Measurements from ENCODE around the gene TPX2. TPM values are rescaled to one million over a fixed set of nuclear protein-coding genes. Genes with fewer than 3 reads are reported as not detected.

The TPX2 gene
- total and polyA plus RNA-seq, 7 donors, result 0.63 to 8.5 (median 2.2) TPM

DNA sequence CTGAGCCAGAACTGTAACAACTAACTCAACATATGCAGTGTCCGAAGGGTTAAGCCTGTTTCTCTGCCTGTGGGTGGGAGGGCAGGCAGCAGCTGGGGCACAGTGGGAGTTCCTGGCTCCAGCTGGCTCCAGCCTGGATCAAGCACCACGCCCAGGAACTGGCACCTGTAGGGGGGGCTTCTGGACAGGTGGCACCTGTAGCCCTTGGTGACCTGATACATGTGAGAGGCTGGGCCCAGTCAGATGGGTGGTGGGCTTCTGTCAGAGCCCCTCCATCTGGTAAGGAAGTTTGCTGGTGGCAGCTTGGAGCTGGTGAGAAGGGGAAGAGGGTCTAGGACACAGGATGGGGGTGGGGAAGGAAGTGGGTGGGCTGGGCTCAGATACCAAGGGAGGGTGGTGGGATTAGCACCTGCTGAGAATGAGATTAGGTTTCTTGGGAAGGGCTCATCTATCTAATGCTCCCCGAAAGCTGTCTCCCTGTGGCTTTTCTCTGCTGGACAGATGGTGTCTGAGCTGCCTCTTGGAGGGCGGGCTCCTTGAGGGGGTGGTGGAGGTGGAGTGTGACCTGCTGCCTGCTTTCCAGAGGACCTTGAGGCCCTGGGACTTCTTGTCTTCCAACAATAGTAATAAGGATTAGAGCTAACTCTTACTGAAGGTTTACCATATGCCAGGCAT lies 45.0 kb upstream of the TPX2 start:
- WGBS, 3 donors, result 45 to 54% (median 51%) methylated on average over 4 of the region's 4 CpGs
- TF ChIP-seq, protein P1, sequence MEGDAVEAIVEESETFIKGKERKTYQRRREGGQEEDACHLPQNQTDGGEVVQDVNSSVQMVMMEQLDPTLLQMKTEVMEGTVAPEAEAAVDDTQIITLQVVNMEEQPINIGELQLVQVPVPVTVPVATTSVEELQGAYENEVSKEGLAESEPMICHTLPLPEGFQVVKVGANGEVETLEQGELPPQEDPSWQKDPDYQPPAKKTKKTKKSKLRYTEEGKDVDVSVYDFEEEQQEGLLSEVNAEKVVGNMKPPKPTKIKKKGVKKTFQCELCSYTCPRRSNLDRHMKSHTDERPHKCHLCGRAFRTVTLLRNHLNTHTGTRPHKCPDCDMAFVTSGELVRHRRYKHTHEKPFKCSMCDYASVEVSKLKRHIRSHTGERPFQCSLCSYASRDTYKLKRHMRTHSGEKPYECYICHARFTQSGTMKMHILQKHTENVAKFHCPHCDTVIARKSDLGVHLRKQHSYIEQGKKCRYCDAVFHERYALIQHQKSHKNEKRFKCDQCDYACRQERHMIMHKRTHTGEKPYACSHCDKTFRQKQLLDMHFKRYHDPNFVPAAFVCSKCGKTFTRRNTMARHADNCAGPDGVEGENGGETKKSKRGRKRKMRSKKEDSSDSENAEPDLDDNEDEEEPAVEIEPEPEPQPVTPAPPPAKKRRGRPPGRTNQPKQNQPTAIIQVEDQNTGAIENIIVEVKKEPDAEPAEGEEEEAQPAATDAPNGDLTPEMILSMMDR (IDR thresholded peaks at IDR 0.05), result no peak
- peak in 2 of 4 donors; percentile 6 to 25 for ATAC-seq

DNA sequence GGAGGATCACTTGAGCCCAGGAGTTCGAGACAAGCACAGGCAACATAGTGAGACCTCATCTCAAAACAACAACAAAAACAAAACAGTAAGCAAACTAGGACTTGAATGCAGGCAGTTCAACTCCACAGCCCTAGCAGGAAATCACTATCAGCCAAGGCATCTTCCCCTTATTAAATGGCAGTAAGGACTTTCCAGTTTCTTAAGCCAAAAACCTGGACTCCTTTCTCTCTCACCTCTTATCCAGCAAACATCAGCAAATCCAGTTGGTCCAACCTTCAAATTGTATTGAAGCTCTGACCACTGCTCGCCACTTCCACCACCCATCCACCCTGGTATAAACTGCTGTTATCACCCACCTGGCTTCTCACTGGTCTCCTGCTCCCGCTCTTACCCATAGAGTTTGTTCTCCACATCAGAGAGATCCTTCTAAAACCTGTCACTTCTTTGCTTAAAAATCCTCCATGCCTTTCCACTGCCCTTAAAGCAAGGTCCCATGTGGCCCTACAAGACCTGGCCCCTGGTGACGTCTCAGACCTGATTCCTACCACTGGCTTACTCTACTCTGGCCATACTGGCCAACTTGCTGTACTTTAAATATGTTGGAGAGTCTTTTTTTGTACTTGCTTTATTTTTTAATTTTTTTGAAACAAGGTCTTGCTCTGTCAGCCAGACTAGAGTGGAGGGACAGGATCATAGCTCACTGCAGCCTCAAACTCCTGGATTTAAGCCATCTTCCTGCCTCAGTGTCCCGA lies 44.1 kb upstream of the TPX2 start:
- Histone ChIP-seq H3K4me3 (no peak overlapping the region), H3K27ac (peak overlapping the region; percentile 68), H3K27me3 (ENCODE audit: insufficient read depth in 3 of 3, low read length in 2 of 3) (no peaks in the 10 kb centered on the region), H3K9me3 (no peaks in the 10 kb centered on the region), H3K36me3 (ENCODE audit: insufficient read depth in 1 of 2, low read depth in 1 of 2) (peaks cover 5% of the 10 kb centered on the region in 2 donors), H3K4me1 (peaks cover 80% of the 10 kb centered on the region)
- TF ChIP-seq, protein P1 (IDR thresholded peaks at IDR 0.05), result no peak
- DNase-seq (no peak), ATAC-seq (no peak)
- intact Hi-C loops (cut with DNase I), result no loop called here
- 80 to 92% (median 86%) methylated on average over 5 of the region's 5 CpGs for WGBS, 3 donors

More for the DNA sequence above, 45.0 kb upstream of the TPX2 start:
- H3K4me1 ChIP-seq, result peaks cover 71% of the 10 kb centered on the region
- no peak for DNase-seq
- intact Hi-C loops (cut with DNase I), result no loop called here
- peak overlapping the region; percentile 68 for H3K27ac ChIP-seq
- H3K36me3 ChIP-seq (ENCODE audit: insufficient read depth in 1 of 2, low read depth in 1 of 2), result peaks cover 5% of the 10 kb centered on the region in 2 donors
- no peaks in the 10 kb centered on the region for H3K27me3 ChIP-seq (ENCODE audit: insufficient read depth in 3 of 3, low read length in 2 of 3)
- no peak overlapping the region for H3K4me3 ChIP-seq
- no peaks in the 10 kb centered on the region for H3K9me3 ChIP-seq

DNA sequence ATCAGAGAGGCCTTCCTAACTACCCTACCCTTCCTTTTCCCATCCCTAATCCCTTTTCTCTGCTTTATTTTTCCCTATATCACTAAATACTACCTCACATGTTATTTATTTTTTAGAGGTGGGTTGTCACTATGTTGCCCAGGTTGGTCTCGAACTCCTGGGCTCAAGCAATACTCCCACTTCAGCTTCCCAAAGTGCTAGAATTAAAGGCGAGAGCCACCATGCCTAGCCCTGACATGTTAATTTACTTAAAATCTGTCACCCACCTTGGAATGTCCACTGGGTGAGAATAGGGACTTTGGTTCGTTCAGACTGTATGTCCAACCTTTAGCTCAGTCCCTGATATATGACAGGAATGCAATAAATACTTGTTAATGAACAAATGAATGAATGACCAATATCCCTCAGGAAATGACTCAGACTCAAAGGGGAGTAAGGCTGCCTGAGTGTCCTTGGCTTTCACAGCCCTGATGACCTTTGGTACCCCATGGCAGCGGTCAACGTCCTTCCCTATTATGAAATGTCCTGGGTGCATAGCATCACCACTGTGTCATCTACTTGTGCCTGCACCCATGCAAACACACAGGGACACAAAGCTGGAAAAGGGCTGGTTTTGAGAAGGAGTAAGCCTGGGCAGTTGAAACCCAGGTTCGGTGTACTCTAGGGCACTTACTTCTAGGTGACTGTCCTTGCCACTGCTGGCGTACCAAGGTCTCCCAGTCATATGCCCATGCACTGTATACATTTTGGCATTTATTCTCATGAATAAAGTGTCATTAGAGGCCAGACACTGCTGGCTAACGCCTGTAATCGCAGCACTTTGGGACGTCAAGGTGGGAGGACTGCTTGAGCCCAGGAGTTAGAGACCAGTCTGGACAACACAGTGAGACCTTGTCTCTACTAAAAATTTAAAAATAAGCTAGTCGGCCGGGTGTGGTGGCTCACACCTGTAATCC lies 43.0 kb upstream of the TPX2 start:
- H3K9me3 ChIP-seq, result no peaks in the 10 kb centered on the region
- H3K36me3 ChIP-seq (ENCODE audit: insufficient read depth in 1 of 2, low read depth in 1 of 2), result peaks cover 0 to 5% of the 10 kb centered on the region in 2 donors
- no peak overlapping the region for H3K4me3 ChIP-seq
- intact Hi-C loops (cut with DNase I), result no loop called here
- TF ChIP-seq, protein P1 (IDR thresholded peaks at IDR 0.05), result no peak
- H3K27me3 ChIP-seq (ENCODE audit: insufficient read depth in 3 of 3, low read length in 2 of 3), result no peaks in the 10 kb centered on the region
- 80 to 87% (median 83%) methylated on average over 12 of the region's 12 CpGs for WGBS, 3 donors
- peak; percentile 18 to 87 (median 77) for ATAC-seq
- peak overlapping the region; percentile 68 for H3K27ac ChIP-seq
- peaks cover 82% of the 10 kb centered on the region for H3K4me1 ChIP-seq
- DNase-seq, result peak; percentile 77

DNA sequence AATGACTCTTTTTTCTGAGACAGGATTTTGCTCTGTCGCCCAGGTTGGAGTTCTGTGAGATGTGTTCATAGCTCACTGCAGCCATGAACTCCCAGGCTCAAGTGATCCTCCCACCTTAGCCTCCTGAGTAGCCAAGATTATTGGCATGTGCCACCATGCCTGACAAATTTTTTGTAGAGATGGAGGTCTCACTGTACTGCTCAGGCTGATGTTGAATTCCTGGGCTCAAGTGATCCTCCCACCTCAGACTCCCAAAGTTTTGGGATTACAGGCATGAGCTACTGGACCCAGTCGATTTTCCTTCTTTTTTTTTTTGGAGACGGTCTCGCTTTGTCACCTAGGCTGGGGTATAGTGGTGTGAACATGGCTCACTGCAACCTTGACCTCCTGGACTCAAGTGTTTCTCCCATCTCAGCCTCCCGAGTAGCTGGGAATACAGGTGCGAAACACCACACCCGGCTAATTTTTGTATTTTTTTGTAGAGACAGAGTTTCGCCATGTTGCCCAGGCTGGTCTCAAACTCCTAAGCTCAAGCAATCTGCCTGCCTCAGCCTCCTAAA lies 40.8 kb upstream of the TPX2 start:
- Histone ChIP-seq H3K9me3 (no peaks in the 10 kb centered on the region), H3K27ac (peak overlapping the region; percentile 98), H3K36me3 (ENCODE audit: insufficient read depth in 1 of 2, low read depth in 1 of 2) (peaks cover 4 to 5% of the 10 kb centered on the region in 2 donors), H3K4me3 (peak overlapping the region; percentile 33), H3K4me1 (peaks cover 88% of the 10 kb centered on the region), H3K27me3 (ENCODE audit: insufficient read depth in 3 of 3, low read length in 2 of 3) (no peaks in the 10 kb centered on the region)
- intact Hi-C loops (cut with DNase I), result no loop called here
- TF ChIP-seq, protein P1 (IDR thresholded peaks at IDR 0.05), result no peak
- DNase-seq (no peak), ATAC-seq (no peak)
- WGBS, 3 donors, result 89 to 91% (median 90%) methylated on average over 8 of the region's 8 CpGs
